ENCODE measurements around the gene SEC24C. TPM values are rescaled to one million over a fixed set of nuclear protein-coding genes. Genes with fewer than 3 reads are reported as not detected.

The SEC24C gene
- total and polyA plus RNA-seq, 2 of the 13 experiments (the other 11 are each of a cell fraction or from before 2014, with no cell fraction given): 63.1 to 66.4 TPM

- TF ChIP-seq NR2F1 (CRISPR knock-in tag; IDR thresholded peaks at IDR 0.05) (peak; percentile 69 to 95), MYC (CRISPR knock-in tag; IDR thresholded peaks at IDR 0.05; ENCODE audit: borderline replicate concordance) (peak; percentile 81; the same call in 1 of the 2 replicates), GATA4 (IDR thresholded peaks at IDR 0.05; ENCODE audit: borderline replicate concordance, low read depth) (peak; percentile 20; the same call in 1 of the 2 replicates), SRSF1 (optimal IDR thresholded peaks at IDR 0.05; ENCODE audit: low read depth, low read length) (peak; percentile 96), ZNF124 (CRISPR knock-in tag; IDR thresholded peaks at IDR 0.05) (0 out of 2 replicates have a peak, but pooled peaks have one; percentile 48), ZNF234 (CRISPR knock-in tag; conservative IDR thresholded peaks at IDR 0.05) (no peak), MAFK (conservative IDR thresholded peaks at IDR 0.05 in 1 of 2, IDR thresholded peaks at IDR 0.05 in 1 of 2; ENCODE audit: low read length in 2 of 2) (peak; percentile 81 to 86), TCF12 (IDR thresholded peaks at IDR 0.05) (no peak), TCF12 (CRISPR knock-in tag; IDR thresholded peaks at IDR 0.05) (peak; percentile 48; the same call in 1 of the 2 replicates), KDM2A (CRISPR knock-in tag; IDR thresholded peaks at IDR 0.05; ENCODE audit: borderline replicate concordance, low read depth) (peak; percentile 99), POLR2G (IDR thresholded peaks at IDR 0.05; ENCODE audit: low read depth, low read length) (peak; percentile 92), RXRB (CRISPR knock-in tag; IDR thresholded peaks at IDR 0.05; ENCODE audit: borderline replicate concordance) (peak; percentile 78), FIP1L1 (IDR thresholded peaks at IDR 0.05; ENCODE audit: borderline replicate concordance, insufficient read depth, low read depth, low read length) (peak; percentile 66; the same call in 1 of the 2 replicates), SNAPC5 (CRISPR knock-in tag; IDR thresholded peaks at IDR 0.05; ENCODE audit: borderline replicate concordance) (no peak), ATF6 (CRISPR knock-in tag; conservative IDR thresholded peaks at IDR 0.05) (no peak), ASH2L (IDR thresholded peaks at IDR 0.05; ENCODE audit: insufficient read length, low read depth, low read length) (peak; percentile 60)
- TF ChIP-seq, protein P1, sequence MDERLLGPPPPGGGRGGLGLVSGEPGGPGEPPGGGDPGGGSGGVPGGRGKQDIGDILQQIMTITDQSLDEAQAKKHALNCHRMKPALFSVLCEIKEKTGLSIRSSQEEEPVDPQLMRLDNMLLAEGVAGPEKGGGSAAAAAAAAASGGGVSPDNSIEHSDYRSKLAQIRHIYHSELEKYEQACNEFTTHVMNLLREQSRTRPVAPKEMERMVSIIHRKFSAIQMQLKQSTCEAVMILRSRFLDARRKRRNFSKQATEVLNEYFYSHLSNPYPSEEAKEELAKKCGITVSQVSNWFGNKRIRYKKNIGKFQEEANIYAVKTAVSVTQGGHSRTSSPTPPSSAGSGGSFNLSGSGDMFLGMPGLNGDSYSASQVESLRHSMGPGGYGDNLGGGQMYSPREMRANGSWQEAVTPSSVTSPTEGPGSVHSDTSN (CRISPR knock-in tag; IDR thresholded peaks at IDR 0.05): no peak
- TF ChIP-seq, protein P2, sequence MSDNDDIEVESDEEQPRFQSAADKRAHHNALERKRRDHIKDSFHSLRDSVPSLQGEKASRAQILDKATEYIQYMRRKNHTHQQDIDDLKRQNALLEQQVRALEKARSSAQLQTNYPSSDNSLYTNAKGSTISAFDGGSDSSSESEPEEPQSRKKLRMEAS (IDR thresholded peaks at IDR 0.05): peak; percentile 60
These were observed at the start of gene SEC24C (continued) for GRCh38 chr10:73743905-73744663.

Measured in HepG2 (cell line).